HUES64 (cell line): ENCODE measurements around the gene ZMYM2.
A peak's percentile ranks its signal among the peaks of the same experiment; 100 is the strongest.
"Not testable (repeated sequence)": the region's sequence is repeated elsewhere in the genome, so short reads cannot be mapped to it uniquely, and the experiment has no call there.

Experiments
- H3K27ac ChIP-seq: 2 replicates; pipeline ENCODE4 v1.7.0; 2013; ENCODE audit warnings: low read depth, low read length, inconsistent platforms
- H3K27me3 ChIP-seq: 2 replicates; pipeline ENCODE4 v1.6.1; 2013; ENCODE audit warnings: mild to moderate bottlenecking, low read length; ENCODE audit not compliant: insufficient read depth
- H3K36me3 ChIP-seq: 2 replicates; pipeline ENCODE4 v1.6.1; 2013; ENCODE audit warnings: mild to moderate bottlenecking, low read length; ENCODE audit not compliant: insufficient read depth
- H3K4me1 ChIP-seq: 2 replicates; pipeline ENCODE4 v1.6.1; 2013; ENCODE audit warnings: mild to moderate bottlenecking, low read length, moderate library complexity; ENCODE audit not compliant: insufficient read depth
- H3K4me3 ChIP-seq: 2 replicates; pipeline ENCODE4 v1.5.1; 2013; ENCODE audit warnings: mild to moderate bottlenecking, low read length, moderate library complexity
- H3K9ac ChIP-seq: 2 replicates; pipeline ENCODE4 v1.6.1; 2013; ENCODE audit warnings: mild to moderate bottlenecking, low read depth, low read length
- H3K9me3 ChIP-seq: 2 replicates; pipeline ENCODE4 v1.6.1; 2013; ENCODE audit warnings: low read depth, low read length; ENCODE audit not compliant: insufficient read depth
- WGBS: fragments of 150-250, 120-280 bp; methylation state at CpG from one replicate; pipeline ENCODE4 v1.1.7; 2013; ENCODE audit warnings: missing lambda C conversion rate; 5-methylcytosine and 5-hydroxymethylcytosine counted together

Gene ZMYM2

GRCh38 chr13:19959831-19960652 is 1.5 kb downstream of the ZMYM2 start:
- 4% methylated on average over 12 of the region's 13 CpGs for WGBS
- Histone ChIP-seq H3K36me3 (peaks cover 44% of the 10 kb centered on the region), H3K9me3 (no peaks in the 10 kb centered on the region; the same call in 1 of the 2 replicates), H3K27ac (peak overlapping the region; percentile 97), H3K4me3 (peak overlapping the region; percentile 68), H3K9ac (peak overlapping the region; percentile 91), H3K27me3 (no peaks in the 10 kb centered on the region), H3K4me1 (peaks cover 35% of the 10 kb centered on the region)

- H3K9ac ChIP-seq, result no peak overlapping the region
- peak overlapping the region; percentile 68 for H3K4me3 ChIP-seq
- H3K9me3 ChIP-seq, result no peaks in the 10 kb centered on the region; the same call in 1 of the 2 replicates
- no peaks in the 10 kb centered on the region for H3K27me3 ChIP-seq
- WGBS, result 87% methylated on average over 2 of the region's 2 CpGs
- H3K36me3 ChIP-seq, result peaks cover 50% of the 10 kb centered on the region
- peaks cover 35% of the 10 kb centered on the region for H3K4me1 ChIP-seq
- H3K27ac ChIP-seq, result no peak overlapping the region
Measured at GRCh38 chr13:19960653-19960976, 2.1 kb downstream of the ZMYM2 start.

- Histone ChIP-seq H3K4me1 (peaks cover 35% of the 10 kb centered on the region), H3K27ac (no peak overlapping the region), H3K27me3 (no peaks in the 10 kb centered on the region), H3K9ac (no peak overlapping the region), H3K9me3 (no peaks in the 10 kb centered on the region), H3K4me3 (peak overlapping the region; percentile 68), H3K36me3 (peaks cover 57% of the 10 kb centered on the region)
- 95% methylated on average over 3 of the region's 4 CpGs for WGBS
Measured at GRCh38 chr13:19961489-19961888, 3.0 kb downstream of the ZMYM2 start.

- Histone ChIP-seq H3K4me1 (peaks cover 30% of the 10 kb centered on the region), H3K27me3 (no peaks in the 10 kb centered on the region), H3K36me3 (peaks cover 61% of the 10 kb centered on the region), H3K4me3 (peak overlapping the region; percentile 68), H3K9me3 (no peaks in the 10 kb centered on the region), H3K9ac (no peak overlapping the region), H3K27ac (no peak overlapping the region)
Measured at GRCh38 chr13:19961924-19962323, 3.4 kb downstream of the ZMYM2 start.

- Histone ChIP-seq H3K4me3 (no peak overlapping the region), H3K9me3 (no peaks in the 10 kb centered on the region), H3K4me1 (peaks cover 28% of the 10 kb centered on the region), H3K9ac (no peak overlapping the region), H3K36me3 (peaks cover 71% of the 10 kb centered on the region), H3K27ac (no peak overlapping the region), H3K27me3 (no peaks in the 10 kb centered on the region)
- WGBS, result 90% methylated on average over 10 of the region's 10 CpGs
Measured at GRCh38 chr13:19962894-19963293, 4.4 kb downstream of the ZMYM2 start.

- Histone ChIP-seq H3K4me1 (peaks cover 8% of the 10 kb centered on the region; the same call in 1 of the 2 replicates), H3K9ac (no peak overlapping the region), H3K9me3 (no peaks in the 10 kb centered on the region), H3K27me3 (no peaks in the 10 kb centered on the region), H3K36me3 (peaks cover 91% of the 10 kb centered on the region), H3K4me3 (no peak overlapping the region), H3K27ac (no peak overlapping the region)
- WGBS, result 92% methylated on average over 3 of the region's 3 CpGs
Measured at GRCh38 chr13:19967621-19968020, 9.1 kb downstream of the ZMYM2 start.

- 96% methylated on average over 7 of the region's 7 CpGs for WGBS
- peaks cover 75% of the 10 kb centered on the region for H3K36me3 ChIP-seq
- H3K4me3 ChIP-seq, H3K27ac ChIP-seq, H3K9me3 ChIP-seq, H3K9ac ChIP-seq, H3K4me1 ChIP-seq, H3K27me3 ChIP-seq: not testable (repeated sequence)
Measured at GRCh38 chr13:19974498-19975009, 16.0 kb downstream of the ZMYM2 start.

- Histone ChIP-seq H3K9me3 (no peaks in the 10 kb centered on the region), H3K36me3 (peaks cover 48% of the 10 kb centered on the region), H3K9ac (no peak overlapping the region), H3K4me3 (no peak overlapping the region), H3K27ac (no peak overlapping the region), H3K27me3 (no peaks in the 10 kb centered on the region), H3K4me1 (peaks cover 11% of the 10 kb centered on the region; the same call in 1 of the 2 replicates)
- 95% methylated on average over 3 of the region's 4 CpGs for WGBS
Measured at GRCh38 chr13:19978831-19979437, 20.4 kb downstream of the ZMYM2 start.

- peaks cover 28% of the 10 kb centered on the region for H3K36me3 ChIP-seq
- H3K4me3 ChIP-seq, result no peak overlapping the region
- H3K9ac ChIP-seq, result no peak overlapping the region
- H3K27me3 ChIP-seq, result no peaks in the 10 kb centered on the region
- H3K9me3 ChIP-seq, result no peaks in the 10 kb centered on the region
- no peak overlapping the region for H3K27ac ChIP-seq
- WGBS, result 93% methylated on average over 3 of the region's 3 CpGs
- peaks cover 25% of the 10 kb centered on the region for H3K4me1 ChIP-seq
Measured at GRCh38 chr13:19981685-19982238, 23.2 kb downstream of the ZMYM2 start.

- no peaks in the 10 kb centered on the region for H3K9me3 ChIP-seq
- no peaks in the 10 kb centered on the region for H3K27me3 ChIP-seq
- H3K9ac ChIP-seq, result no peak overlapping the region
- peaks cover 22% of the 10 kb centered on the region for H3K36me3 ChIP-seq
- H3K4me3 ChIP-seq, result no peak overlapping the region
- no peak overlapping the region for H3K27ac ChIP-seq
- peaks cover 25% of the 10 kb centered on the region for H3K4me1 ChIP-seq
- WGBS, result 88% methylated on average over 4 of the region's 5 CpGs
Measured at GRCh38 chr13:19982447-19983043, 24.0 kb downstream of the ZMYM2 start.
